ENCODE results near the gene SACS.

The SACS gene

GRCh38 chr13:23350009-23350408, 83.5 kb downstream of the SACS start:
- H3K18ac ChIP-seq (ENCODE audit: low read depth in 1 of 2, low read length in 2 of 2), result no peak overlapping the region
- peak overlapping the region; percentile 18 for H3K9ac ChIP-seq (ENCODE audit: low read length)
- H3K23ac ChIP-seq (ENCODE audit: low read length in 2 of 2), result no peak overlapping the region
- no peaks in the 10 kb centered on the region for H3K9me3 ChIP-seq (ENCODE audit: control insufficient read depth, low read length)
- no peaks in the 10 kb centered on the region for H3K27me3 ChIP-seq (ENCODE audit: control insufficient read depth in 1 of 2, insufficient read depth in 1 of 2, low read length in 2 of 2)
- H3K36me3 ChIP-seq (ENCODE audit: control insufficient read depth in 1 of 2, insufficient read depth in 2 of 2, low read depth in 1 of 2, low read length in 2 of 2), result peaks cover 19 to 75% of the 10 kb centered on the region in 2 experiments
- H3K4me1 ChIP-seq (ENCODE audit: control insufficient read depth, insufficient read depth, low read depth, low read length), result peaks cover 10% of the 10 kb centered on the region
- no peak overlapping the region for H2BK12ac ChIP-seq (ENCODE audit: low read length in 2 of 2)
- WGBS, result 90% methylated on average over 3 of the region's 3 CpGs
- no peak overlapping the region for H4K91ac ChIP-seq (ENCODE audit: low read length)
- peak overlapping the region; percentile 5 for H2AK5ac ChIP-seq (ENCODE audit: low read length, severe bottlenecking)
- no peak overlapping the region for H2AFZ ChIP-seq (ENCODE audit: low read depth, low read length)
- H3K4ac ChIP-seq (ENCODE audit: low read depth in 1 of 2, low read length in 2 of 2), result no peak overlapping the region
- H3K27ac ChIP-seq (ENCODE audit: low read length, poor library complexity, severe bottlenecking), result peak overlapping the region; percentile 98
- H3K4me2 ChIP-seq (ENCODE audit: low read length, poor library complexity, severe bottlenecking), result no peak overlapping the region
- H3K14ac ChIP-seq (ENCODE audit: low read length in 2 of 2), result no peak overlapping the region
- no peak overlapping the region for H2BK15ac ChIP-seq (ENCODE audit: low read depth, poor library complexity, severe bottlenecking)
- no peak overlapping the region for H3K4me3 ChIP-seq (ENCODE audit: insufficient read depth in 1 of 2, low read depth in 1 of 2, low read length in 2 of 2)
- H4K8ac ChIP-seq (ENCODE audit: low read length), result no peak overlapping the region
- no peak overlapping the region for H2BK120ac ChIP-seq (ENCODE audit: low read depth, low read length)
- DNase-seq, result no peak
- H3K79me1 ChIP-seq (replicated peaks; ENCODE audit: low read length, poor library complexity, severe bottlenecking), result peaks cover 17% of the 10 kb centered on the region
- no peak overlapping the region for H2BK5ac ChIP-seq (ENCODE audit: low read depth, low read length, poor library complexity, severe bottlenecking)

- no peak overlapping the region for H3K23ac ChIP-seq (ENCODE audit: low read length in 2 of 2)
- H4K8ac ChIP-seq (ENCODE audit: low read length), result no peak overlapping the region
- no peak for DNase-seq
- peak overlapping the region; percentile 61 for H2BK5ac ChIP-seq (ENCODE audit: low read depth, low read length, poor library complexity, severe bottlenecking)
- no peak overlapping the region for H2BK12ac ChIP-seq (ENCODE audit: low read length in 2 of 2)
- no peak overlapping the region for H3K14ac ChIP-seq (ENCODE audit: low read length in 2 of 2)
- no peak overlapping the region for H4K91ac ChIP-seq (ENCODE audit: low read length)
- peaks cover 12 to 75% of the 10 kb centered on the region in 2 experiments for H3K36me3 ChIP-seq (ENCODE audit: control insufficient read depth in 1 of 2, insufficient read depth in 2 of 2, low read depth in 1 of 2, low read length in 2 of 2)
- H3K27ac ChIP-seq (ENCODE audit: low read length, poor library complexity, severe bottlenecking), result peak overlapping the region; percentile 98
- H2AK5ac ChIP-seq (ENCODE audit: low read length, severe bottlenecking), result peak overlapping the region; percentile 97
- H2AFZ ChIP-seq (ENCODE audit: low read depth, low read length), result no peak overlapping the region
- no peak overlapping the region for H3K4ac ChIP-seq (ENCODE audit: low read depth in 1 of 2, low read length in 2 of 2)
- H3K4me1 ChIP-seq (ENCODE audit: control insufficient read depth, insufficient read depth, low read depth, low read length), result peaks cover 8% of the 10 kb centered on the region
- no peak overlapping the region for H2BK15ac ChIP-seq (ENCODE audit: low read depth, poor library complexity, severe bottlenecking)
- peak overlapping the region in 1 of 2 experiments; percentile 28 for H3K4me3 ChIP-seq (ENCODE audit: insufficient read depth in 1 of 2, low read depth in 1 of 2, low read length in 2 of 2)
- H3K18ac ChIP-seq (ENCODE audit: low read depth in 1 of 2, low read length in 2 of 2), result no peak overlapping the region
- no peaks in the 10 kb centered on the region for H3K9me3 ChIP-seq (ENCODE audit: control insufficient read depth, low read length)
- no peaks in the 10 kb centered on the region for H3K27me3 ChIP-seq (ENCODE audit: control insufficient read depth in 1 of 2, insufficient read depth in 1 of 2, low read length in 2 of 2)
- H3K4me2 ChIP-seq (ENCODE audit: low read length, poor library complexity, severe bottlenecking), result no peak overlapping the region
- peaks cover 13% of the 10 kb centered on the region for H3K79me1 ChIP-seq (replicated peaks; ENCODE audit: low read length, poor library complexity, severe bottlenecking)
- WGBS, result 98% methylated on average over 4 of the region's 4 CpGs
- H3K9ac ChIP-seq (ENCODE audit: low read length), result peak overlapping the region; percentile 23
- no peak overlapping the region for H2BK120ac ChIP-seq (ENCODE audit: low read depth, low read length)
Observed at GRCh38 chr13:23349161-23349897, 84.2 kb downstream of the SACS start.

GRCh38 chr13:23348262-23349127, 85.0 kb downstream of the SACS start:
- no peak overlapping the region for H3K4me2 ChIP-seq (ENCODE audit: low read length, poor library complexity, severe bottlenecking)
- no peak overlapping the region for H3K4ac ChIP-seq (ENCODE audit: low read depth in 1 of 2, low read length in 2 of 2)
- no peak overlapping the region for H4K8ac ChIP-seq (ENCODE audit: low read length)
- H3K4me1 ChIP-seq (ENCODE audit: control insufficient read depth, insufficient read depth, low read depth, low read length), result peaks cover 8% of the 10 kb centered on the region
- H3K9ac ChIP-seq (ENCODE audit: low read length), result peak overlapping the region; percentile 23
- no peak overlapping the region for H3K23ac ChIP-seq (ENCODE audit: low read length in 2 of 2)
- H3K36me3 ChIP-seq (ENCODE audit: control insufficient read depth in 1 of 2, insufficient read depth in 2 of 2, low read depth in 1 of 2, low read length in 2 of 2), result peaks cover 11 to 74% of the 10 kb centered on the region in 2 experiments
- H3K27me3 ChIP-seq (ENCODE audit: control insufficient read depth in 1 of 2, insufficient read depth in 1 of 2, low read length in 2 of 2), result no peaks in the 10 kb centered on the region
- peak overlapping the region; percentile 97 for H2AK5ac ChIP-seq (ENCODE audit: low read length, severe bottlenecking)
- WGBS, result 91% methylated on average over 4 of the region's 4 CpGs
- H2AFZ ChIP-seq (ENCODE audit: low read depth, low read length), result no peak overlapping the region
- no peak overlapping the region for H4K91ac ChIP-seq (ENCODE audit: low read length)
- no peak overlapping the region for H2BK120ac ChIP-seq (ENCODE audit: low read depth, low read length)
- DNase-seq, result no peak
- no peak overlapping the region for H2BK15ac ChIP-seq (ENCODE audit: low read depth, poor library complexity, severe bottlenecking)
- H3K9me3 ChIP-seq (ENCODE audit: control insufficient read depth, low read length), result no peaks in the 10 kb centered on the region
- peak overlapping the region in 1 of 2 experiments; percentile 28 for H3K4me3 ChIP-seq (ENCODE audit: insufficient read depth in 1 of 2, low read depth in 1 of 2, low read length in 2 of 2)
- no peak overlapping the region for H2BK12ac ChIP-seq (ENCODE audit: low read length in 2 of 2)
- H3K79me1 ChIP-seq (replicated peaks; ENCODE audit: low read length, poor library complexity, severe bottlenecking), result peaks cover 13% of the 10 kb centered on the region
- H3K14ac ChIP-seq (ENCODE audit: low read length in 2 of 2), result no peak overlapping the region
- no peak overlapping the region for H2BK5ac ChIP-seq (ENCODE audit: low read depth, low read length, poor library complexity, severe bottlenecking)
- no peak overlapping the region for H3K18ac ChIP-seq (ENCODE audit: low read depth in 1 of 2, low read length in 2 of 2)
- H3K27ac ChIP-seq (ENCODE audit: low read length, poor library complexity, severe bottlenecking), result no peak overlapping the region

- DNase-seq, result no peak
- peaks cover 8% of the 10 kb centered on the region for H3K4me1 ChIP-seq (ENCODE audit: control insufficient read depth, insufficient read depth, low read depth, low read length)
- H3K36me3 ChIP-seq (ENCODE audit: control insufficient read depth in 1 of 2, insufficient read depth in 2 of 2, low read depth in 1 of 2, low read length in 2 of 2), result peaks cover 11 to 69% of the 10 kb centered on the region in 2 experiments
- no peak overlapping the region for H2BK12ac ChIP-seq (ENCODE audit: low read length in 2 of 2)
- H3K4me3 ChIP-seq (ENCODE audit: insufficient read depth in 1 of 2, low read depth in 1 of 2, low read length in 2 of 2), result no peak overlapping the region
- no peak overlapping the region for H3K4me2 ChIP-seq (ENCODE audit: low read length, poor library complexity, severe bottlenecking)
- H2AK5ac ChIP-seq (ENCODE audit: low read length, severe bottlenecking), result no peak overlapping the region
- H4K8ac ChIP-seq (ENCODE audit: low read length), result no peak overlapping the region
- no peaks in the 10 kb centered on the region for H3K9me3 ChIP-seq (ENCODE audit: control insufficient read depth, low read length)
- no peak overlapping the region for H3K18ac ChIP-seq (ENCODE audit: low read depth in 1 of 2, low read length in 2 of 2)
- H3K27ac ChIP-seq (ENCODE audit: low read length, poor library complexity, severe bottlenecking), result no peak overlapping the region
- no peak overlapping the region for H2AFZ ChIP-seq (ENCODE audit: low read depth, low read length)
- H2BK120ac ChIP-seq (ENCODE audit: low read depth, low read length), result no peak overlapping the region
- H4K91ac ChIP-seq (ENCODE audit: low read length), result no peak overlapping the region
- no peak overlapping the region for H2BK5ac ChIP-seq (ENCODE audit: low read depth, low read length, poor library complexity, severe bottlenecking)
- no peak overlapping the region for H2BK15ac ChIP-seq (ENCODE audit: low read depth, poor library complexity, severe bottlenecking)
- H3K9ac ChIP-seq (ENCODE audit: low read length), result no peak overlapping the region
- H3K27me3 ChIP-seq (ENCODE audit: control insufficient read depth in 1 of 2, insufficient read depth in 1 of 2, low read length in 2 of 2), result no peaks in the 10 kb centered on the region
- H3K14ac ChIP-seq (ENCODE audit: low read length in 2 of 2), result no peak overlapping the region
- peaks cover 10% of the 10 kb centered on the region for H3K79me1 ChIP-seq (replicated peaks; ENCODE audit: low read length, poor library complexity, severe bottlenecking)
- H3K23ac ChIP-seq (ENCODE audit: low read length in 2 of 2), result no peak overlapping the region
- H3K4ac ChIP-seq (ENCODE audit: low read depth in 1 of 2, low read length in 2 of 2), result no peak overlapping the region
- WGBS, result no CpG with 5 or more reads among the region's 1 CpG
Observed at GRCh38 chr13:23347601-23348000, 85.9 kb downstream of the SACS start.

Measured in mesenchymal stem cell (in vitro differentiated cells and primary cell).